ENCODE results near the gene FBN1. TPM values are rescaled to one million over a fixed set of nuclear protein-coding genes. Genes with fewer than 3 reads are reported as not detected.

The FBN1 gene
- total RNA-seq, 6 donors from 2014 or later: 20.3 to 159 (median 44.3) TPM

- 0 to 1% methylated on average over 16 to 71 of the region's 79 CpGs for WGBS, 2 donors
- peak in 1 of 2 donors; percentile 90 for DNase-seq
- peaks cover 0 to 15% (median 6%) of the 10 kb centered on the region in 4 donors for H3K27me3 ChIP-seq
- H3K36me3 ChIP-seq: no peaks in the 10 kb centered on the region
- TF ChIP-seq POLR2A (IDR thresholded peaks at IDR 0.05): no peak
- TF ChIP-seq POLR2AphosphoS5 (IDR thresholded peaks at IDR 0.05): no peak
- no peak for TF ChIP-seq EP300 (IDR thresholded peaks at IDR 0.05)
- no peak for TF ChIP-seq CTCF (IDR thresholded peaks at IDR 0.05)
- H3K9me3 ChIP-seq: no peaks in the 10 kb centered on the region
- H3K27ac ChIP-seq: peak overlapping the region; percentile 79 to 85 (median 82)
- ATAC-seq (ENCODE audit: low FRiP score in 2 of 2): peak; percentile 60
- H3K4me1 ChIP-seq: peaks cover 10 to 24% (median 19%) of the 10 kb centered on the region in 4 donors
- peak overlapping the region; percentile 46 to 79 (median 64) for H3K4me3 ChIP-seq
Observed at GRCh38 chr15:48644827-48645557, 517 bp downstream of the FBN1 start.

DNA sequence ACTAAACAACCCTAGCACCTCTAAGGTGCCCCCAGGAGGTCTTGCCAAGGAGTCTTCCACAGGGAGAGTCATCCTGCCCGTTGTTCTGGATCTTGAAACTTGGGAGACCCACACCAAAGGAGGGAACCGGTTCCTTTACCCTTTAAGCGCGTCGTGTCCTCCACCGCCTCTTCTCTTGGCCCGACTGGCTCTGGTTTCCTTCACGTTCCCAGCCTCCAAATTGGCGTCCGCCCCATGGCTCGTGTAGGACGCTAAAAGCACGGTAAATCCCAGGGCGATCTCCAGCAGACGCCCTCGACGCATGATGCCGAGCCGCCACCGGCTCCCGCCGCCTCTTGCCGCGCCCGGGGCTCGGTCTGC, 1.1 kb downstream of the FBN1 start:
- DNase-seq (no peak), ATAC-seq (ENCODE audit: low FRiP score in 2 of 2) (no peak)
- H3K9me3 ChIP-seq: no peaks in the 10 kb centered on the region
- peak overlapping the region; percentile 79 to 85 (median 82) for H3K27ac ChIP-seq
- peaks cover 0 to 15% (median 6%) of the 10 kb centered on the region in 4 donors for H3K27me3 ChIP-seq
- H3K36me3 ChIP-seq: no peaks in the 10 kb centered on the region
- peaks cover 10 to 24% (median 19%) of the 10 kb centered on the region in 4 donors for H3K4me1 ChIP-seq
- 0 to 1% methylated on average over 11 to 26 of the region's 26 CpGs for WGBS, 2 donors
- H3K4me3 ChIP-seq: peak overlapping the region; percentile 15 to 79 (median 64)
- TF ChIP-seq POLR2AphosphoS5 (IDR thresholded peaks at IDR 0.05): no peak
- no peak for TF ChIP-seq POLR2A (IDR thresholded peaks at IDR 0.05)
- TF ChIP-seq CTCF (IDR thresholded peaks at IDR 0.05): no peak
- TF ChIP-seq EP300 (IDR thresholded peaks at IDR 0.05): no peak

DNA sequence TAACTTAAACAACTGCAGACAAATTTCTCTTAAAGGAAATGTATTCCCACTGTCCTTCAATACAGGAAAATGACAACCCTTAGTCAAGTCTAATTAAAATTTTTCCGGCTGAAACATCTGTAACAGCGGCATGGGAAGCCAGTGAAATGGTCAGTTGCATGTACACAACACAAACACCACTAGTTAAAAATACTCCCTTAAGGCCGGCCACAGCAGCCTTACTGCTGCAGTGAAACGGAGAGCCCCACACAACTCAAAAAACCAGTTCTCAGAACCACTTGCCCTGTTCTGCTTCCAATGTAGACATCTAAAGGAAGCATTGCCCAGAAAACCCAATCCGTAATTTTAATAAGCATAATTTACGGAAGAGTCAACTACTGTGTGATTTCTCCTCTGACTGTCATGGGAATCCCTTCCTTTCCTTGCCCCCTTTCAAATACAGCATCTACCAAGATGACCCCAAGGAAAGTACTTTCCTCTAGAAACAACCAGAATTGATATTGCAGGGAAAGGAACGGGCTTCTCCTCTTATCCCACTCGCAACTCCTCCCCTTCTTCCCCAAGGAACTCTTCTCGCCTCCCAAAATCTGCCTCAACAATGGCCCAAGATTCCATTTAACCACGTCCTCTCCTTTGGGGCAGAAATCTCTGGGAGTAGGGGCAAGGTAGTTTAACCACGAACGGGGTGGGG, 1.6 kb downstream of the FBN1 start:
- Histone ChIP-seq H3K36me3 (no peaks in the 10 kb centered on the region), H3K4me1 (peaks cover 10 to 24% (median 19%) of the 10 kb centered on the region in 4 donors), H3K27me3 (peaks cover 0 to 15% (median 6%) of the 10 kb centered on the region in 4 donors), H3K9me3 (no peaks in the 10 kb centered on the region), H3K27ac (peak overlapping the region; percentile 79 to 85 (median 82)), H3K4me3 (peak overlapping the region; percentile 15 to 79 (median 64))
- DNase-seq (no peak), ATAC-seq (ENCODE audit: low FRiP score in 2 of 2) (no peak)
- TF ChIP-seq POLR2A (IDR thresholded peaks at IDR 0.05) (no peak), POLR2AphosphoS5 (IDR thresholded peaks at IDR 0.05) (no peak)
- WGBS, 2 donors: 42 to 49% methylated on average over 12 of the region's 12 CpGs

- no peak for ATAC-seq (ENCODE audit: low FRiP score in 2 of 2)
- Histone ChIP-seq H3K4me3 (peak overlapping the region in 3 of 4 donors; percentile 58 to 79 (median 70)), H3K27ac (peak overlapping the region in 2 of 4 donors; percentile 80 to 83), H3K27me3 (peaks cover 0 to 15% (median 6%) of the 10 kb centered on the region in 4 donors), H3K36me3 (no peaks in the 10 kb centered on the region), H3K9me3 (no peaks in the 10 kb centered on the region), H3K4me1 (peaks cover 10 to 24% (median 19%) of the 10 kb centered on the region in 4 donors)
- TF ChIP-seq EP300 (IDR thresholded peaks at IDR 0.05) (no peak), POLR2AphosphoS5 (IDR thresholded peaks at IDR 0.05) (no peak), POLR2A (IDR thresholded peaks at IDR 0.05) (no peak), CTCF (IDR thresholded peaks at IDR 0.05) (no peak)
- no peak for DNase-seq
- 61 to 74% methylated on average over 3 of the region's 3 CpGs for WGBS, 2 donors
Observed at GRCh38 chr15:48643206-48643605, 2.3 kb downstream of the FBN1 start.

DNA sequence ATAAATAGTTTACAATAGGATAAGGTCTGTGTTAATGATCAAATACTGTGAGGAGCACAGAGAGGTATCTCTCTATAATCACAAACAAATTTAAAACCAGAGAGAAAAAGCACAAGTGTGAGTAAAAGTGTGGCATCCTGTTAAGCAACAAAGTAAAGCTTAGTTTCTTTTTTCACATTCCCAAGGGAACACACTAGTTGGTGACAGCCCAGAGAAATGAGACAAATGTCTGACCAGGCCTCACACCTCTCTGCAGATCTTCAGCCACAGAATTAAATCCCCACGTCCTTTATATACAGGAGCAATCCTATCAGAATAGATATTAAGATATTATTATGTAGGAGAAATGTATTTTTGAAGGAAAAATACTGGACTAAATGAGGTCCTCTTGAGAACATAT, 2.7 kb downstream of the FBN1 start:
- Histone ChIP-seq H3K27ac (peak overlapping the region in 1 of 4 donors; percentile 80), H3K27me3 (peaks cover 0 to 15% (median 6%) of the 10 kb centered on the region in 4 donors), H3K4me1 (peaks cover 10 to 24% (median 19%) of the 10 kb centered on the region in 4 donors), H3K4me3 (peak overlapping the region in 3 of 4 donors; percentile 58 to 79 (median 70)), H3K36me3 (no peaks in the 10 kb centered on the region), H3K9me3 (no peaks in the 10 kb centered on the region)
- WGBS, 2 donors: 66 to 89% methylated on average over 1 of the region's 1 CpG
- DNase-seq (no peak), ATAC-seq (ENCODE audit: low FRiP score in 2 of 2) (no peak)
- TF ChIP-seq POLR2AphosphoS5 (IDR thresholded peaks at IDR 0.05): no peak
- TF ChIP-seq CTCF (IDR thresholded peaks at IDR 0.05): no peak
- no peak for TF ChIP-seq POLR2A (IDR thresholded peaks at IDR 0.05)
- no peak for TF ChIP-seq EP300 (IDR thresholded peaks at IDR 0.05)

Measured in upper lobe of left lung (tissue), 6 donors.